GM23248 (cell line): Measurements from ENCODE around the gene MEMO1. TPM values are rescaled to one million over a fixed set of nuclear protein-coding genes. Genes with fewer than 3 reads are reported as not detected.
"Not testable (repeated sequence)": the region's sequence is repeated elsewhere in the genome, so short reads cannot be mapped to it uniquely, and the experiment has no call there.

Experiments
- DNase-seq: peaks from one replicate; pipeline ENCODE4 v3.0.0-alpha.2; 2015
- H2AFZ ChIP-seq: fragments of 200-600 bp; sonication (generic); 2 replicates; pipeline ENCODE4 v1.6.1; 2016; ENCODE audit warnings: antibody characterized with exemption
- H3F3A ChIP-seq: fragments of 200-600 bp; sonication (generic); 2 replicates; pipeline ENCODE4 v1.6.1; 2016; ENCODE audit warnings: mild to moderate bottlenecking, antibody characterized with exemption, mixed run types; ENCODE audit not compliant: insufficient read depth
- H3K27ac ChIP-seq: fragments of 200-600 bp; sonication (generic); 2 replicates; pipeline ENCODE4 v1.5.1; 2016; ENCODE audit warnings: mild to moderate bottlenecking
- H3K27me3 ChIP-seq: fragments of 200-600 bp; sonication (generic); replicated peaks from 2 replicates; pipeline ENCODE4 v1.6.1; 2016; ENCODE audit warnings: mild to moderate bottlenecking; ENCODE audit not compliant: insufficient read depth
- H3K36me3 ChIP-seq: fragments of 200-600 bp; sonication (generic); 2 replicates; pipeline ENCODE4 v1.6.1; 2016; ENCODE audit warnings: low read depth, mild to moderate bottlenecking
- H3K4me1 ChIP-seq: fragments of 200-600 bp; sonication (generic); 2 replicates; pipeline ENCODE4 v1.6.1; 2016; ENCODE audit warnings: mild to moderate bottlenecking; ENCODE audit not compliant: insufficient read depth
- H3K4me2 ChIP-seq: fragments of 200-600 bp; sonication (generic); one replicate; pipeline ENCODE4 v1.6.1; 2016; ENCODE audit warnings: mild to moderate bottlenecking; ENCODE audit not compliant: unreplicated experiment
- H3K4me3 ChIP-seq: fragments of 200-600 bp; sonication (generic); 2 replicates; pipeline ENCODE4 v1.5.1; 2016; ENCODE audit warnings: mild to moderate bottlenecking
- H3K79me2 ChIP-seq: fragments of 200-600 bp; sonication (generic); 2 replicates; pipeline ENCODE4 v1.6.1; 2016; ENCODE audit warnings: mild to moderate bottlenecking; ENCODE audit not compliant: insufficient read depth
- H3K9ac ChIP-seq: fragments of 200-600 bp; sonication (generic); 2 replicates; pipeline ENCODE4 v1.6.1; 2016; ENCODE audit warnings: mild to moderate bottlenecking
- H3K9me2 ChIP-seq: fragments of 200-600 bp; sonication (generic); 2 replicates; pipeline ENCODE4 v1.6.1; 2016; ENCODE audit warnings: mixed run types, mild to moderate bottlenecking, moderate library complexity; ENCODE audit not compliant: insufficient read depth
- H3K9me3 ChIP-seq: fragments of 200-600 bp; sonication (generic); one replicate; pipeline ENCODE4 v1.6.1; 2017; ENCODE audit warnings: low read depth
- H4K20me1 ChIP-seq: fragments of 200-600 bp; sonication (generic); 2 replicates; pipeline ENCODE4 v1.6.0; 2016; ENCODE audit not compliant: insufficient read depth
- EZH2 ChIP-seq: fragments of 200-600 bp; sonication (generic); IDR thresholded peaks from 2 replicates; pipeline ENCODE4 v1.6.1; 2018; ENCODE audit warnings: antibody characterized with exemption, mild to moderate bottlenecking; ENCODE audit not compliant: insufficient read depth, poor library complexity, severe bottlenecking
- EZH2phosphoT487 ChIP-seq: fragments of 200-600 bp; sonication (generic); IDR thresholded peaks from 2 replicates; pipeline ENCODE4 v1.6.1; 2018; ENCODE audit warnings: antibody characterized with exemption, moderate library complexity, mild to moderate bottlenecking, low read depth; ENCODE audit not compliant: insufficient read depth
- WGBS, 2 experiments: methylation state at CpG; one replicate each; pipeline ENCODE4 v1.1.6; 2015 to 2017; ENCODE audit warnings: low lambda C conversion rate in 2 of 2, low coverage in 1 of 2; ENCODE audit errors: missing lambda C conversion rate in 2 of 2; 5-methylcytosine and 5-hydroxymethylcytosine counted together
- in situ Hi-C: fragments of 300-500 bp; cut with MboI; formaldehyde crosslinking; loops from 2 replicates; pipeline ENCODE4 v1.15.0; 2020
- polyA plus RNA-seq: library from polyadenylated mRNA; unstranded; fragments of >200 nt; fragmentation: Nextera tagmentation; extraction: Ambion mirVana; gene quantifications from 2 replicates; pipeline ENCODE4 v1.2.1, GENCODE V29; 2016
- total RNA-seq: library from RNA; depleted of rRNA; stranded (reverse); fragments of >200 nt; shearing (Covaris generic); gene quantifications from 2 replicates; pipeline ENCODE4 v1.2.3, GENCODE V29; 2014

Gene MEMO1
- total and polyA plus RNA-seq, 2 experiments from 2014 or later, result 36.2 to 46.3 TPM

DNA sequence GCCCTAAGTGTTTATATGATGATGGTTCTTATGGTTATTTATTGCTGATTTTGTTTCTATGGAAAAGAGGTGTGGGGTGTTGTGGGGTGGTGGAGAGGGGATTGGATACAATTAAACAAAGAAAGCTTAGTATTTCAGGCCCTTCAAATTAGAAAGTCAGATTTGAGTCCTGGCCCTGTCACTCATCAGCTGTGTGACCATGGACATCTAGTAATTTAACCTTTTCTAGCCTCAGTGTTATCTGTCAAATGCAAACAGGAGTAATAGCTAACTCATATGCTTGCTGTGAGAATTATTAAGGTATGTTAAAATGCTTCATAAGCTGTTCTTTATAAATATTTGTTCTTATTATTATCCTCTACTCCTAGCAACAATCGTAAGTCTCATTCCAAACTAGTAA is 2.1 kb upstream of the MEMO1 start:
- no peak for DNase-seq
- H3K27me3 ChIP-seq, result no peaks in the 10 kb centered on the region
- H3K4me1 ChIP-seq, result peaks cover 16% of the 10 kb centered on the region
- 94 to 96% methylated on average over 1 of the region's 1 CpG for WGBS, 2 experiments
- peaks cover 24% of the 10 kb centered on the region for H3F3A ChIP-seq
- H3K36me3 ChIP-seq, result no peaks in the 10 kb centered on the region
- H3K9me2 ChIP-seq, result no peaks in the 10 kb centered on the region
- no peaks in the 10 kb centered on the region for H3K9me3 ChIP-seq
- H3K9ac ChIP-seq, result no peak overlapping the region
- H4K20me1 ChIP-seq, result no peaks in the 10 kb centered on the region
- no peak overlapping the region for H3K4me3 ChIP-seq
- no peak overlapping the region for H2AFZ ChIP-seq
- peaks cover 17% of the 10 kb centered on the region for H3K79me2 ChIP-seq
- no peak for TF ChIP-seq EZH2phosphoT487
- no peak overlapping the region for H3K27ac ChIP-seq
- H3K4me2 ChIP-seq, result no peak overlapping the region
- in situ Hi-C loops, result no loop called here

DNA sequence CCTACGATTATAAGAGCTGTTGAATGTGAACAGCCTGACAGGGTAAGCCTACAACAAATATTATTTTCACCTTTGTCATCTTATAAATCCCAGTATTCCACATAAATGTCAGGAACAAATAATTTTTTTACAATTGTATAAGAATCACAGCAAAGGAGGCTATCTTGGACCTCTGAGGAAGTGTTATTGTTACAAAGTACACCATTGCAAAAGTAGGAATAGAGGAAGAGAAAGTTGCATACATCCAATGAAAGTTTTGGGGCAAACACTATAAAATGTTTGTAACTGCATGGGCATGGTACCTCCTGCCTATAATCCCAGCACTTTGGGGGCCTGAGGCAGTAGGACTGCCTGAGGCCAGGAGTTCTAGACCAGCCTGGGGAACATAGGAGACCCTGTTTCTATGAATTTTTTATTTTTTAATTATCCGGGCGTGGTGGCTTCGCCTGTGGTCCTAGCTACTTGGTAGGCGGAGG is 715 bp upstream of the MEMO1 start:
- Histone ChIP-seq H3K4me2 (peak overlapping the region; percentile 87), H4K20me1 (no peaks in the 10 kb centered on the region), H3K9me3 (no peaks in the 10 kb centered on the region), H3K27ac (peak overlapping the region; percentile 70), H2AFZ (peak overlapping the region; percentile 94), H3K4me3 (peak overlapping the region; percentile 88), H3K9ac (peak overlapping the region; percentile 79), H3F3A (peaks cover 28% of the 10 kb centered on the region), H3K79me2 (peaks cover 31% of the 10 kb centered on the region), H3K4me1 (peaks cover 23% of the 10 kb centered on the region), H3K9me2 (no peaks in the 10 kb centered on the region), H3K36me3 (no peaks in the 10 kb centered on the region), H3K27me3 (no peaks in the 10 kb centered on the region)
- peak; percentile 21 for DNase-seq
- WGBS, 2 experiments, result 72 to 78% methylated on average over 5 of the region's 5 CpGs
- in situ Hi-C loops, result no loop called here
- TF ChIP-seq EZH2, result no peak
- TF ChIP-seq EZH2phosphoT487, result no peak

DNA sequence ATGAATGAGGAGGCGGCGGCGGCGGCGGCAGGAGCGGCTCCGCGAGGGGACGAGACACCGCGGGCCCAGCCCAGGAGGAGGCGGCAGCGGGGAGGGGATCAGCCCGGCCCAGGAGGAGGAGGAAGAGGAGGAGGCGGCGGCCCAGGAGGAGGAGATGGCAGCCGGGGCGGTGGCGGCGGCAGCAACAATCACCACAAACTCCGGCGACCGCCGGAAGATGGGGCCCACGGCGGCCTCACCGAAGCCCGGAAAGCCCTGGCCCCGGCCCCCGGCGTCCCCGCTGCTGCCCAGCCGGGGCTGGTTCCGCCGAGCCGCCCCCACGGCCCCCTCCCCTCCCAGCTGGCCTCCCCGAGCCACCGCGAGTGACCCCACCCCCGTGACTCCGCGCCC is 533 bp downstream of the MEMO1 start:
- H4K20me1 ChIP-seq, H3K36me3 ChIP-seq, H3K27me3 ChIP-seq, H3K9me3 ChIP-seq, H2AFZ ChIP-seq, H3K4me2 ChIP-seq, in situ Hi-C loops, H3K9me2 ChIP-seq: not testable (repeated sequence)
- Histone ChIP-seq H3K4me1 (peaks cover 23% of the 10 kb centered on the region), H3K9ac (peak overlapping the region; percentile 79), H3K27ac (peak overlapping the region; percentile 70), H3K4me3 (peak overlapping the region; percentile 92), H3F3A (peaks cover 28% of the 10 kb centered on the region), H3K79me2 (peaks cover 43% of the 10 kb centered on the region)
- 0 to 3% methylated on average over 7 to 21 of the region's 43 CpGs for WGBS, 2 experiments
- peak; percentile 63 for DNase-seq

DNA sequence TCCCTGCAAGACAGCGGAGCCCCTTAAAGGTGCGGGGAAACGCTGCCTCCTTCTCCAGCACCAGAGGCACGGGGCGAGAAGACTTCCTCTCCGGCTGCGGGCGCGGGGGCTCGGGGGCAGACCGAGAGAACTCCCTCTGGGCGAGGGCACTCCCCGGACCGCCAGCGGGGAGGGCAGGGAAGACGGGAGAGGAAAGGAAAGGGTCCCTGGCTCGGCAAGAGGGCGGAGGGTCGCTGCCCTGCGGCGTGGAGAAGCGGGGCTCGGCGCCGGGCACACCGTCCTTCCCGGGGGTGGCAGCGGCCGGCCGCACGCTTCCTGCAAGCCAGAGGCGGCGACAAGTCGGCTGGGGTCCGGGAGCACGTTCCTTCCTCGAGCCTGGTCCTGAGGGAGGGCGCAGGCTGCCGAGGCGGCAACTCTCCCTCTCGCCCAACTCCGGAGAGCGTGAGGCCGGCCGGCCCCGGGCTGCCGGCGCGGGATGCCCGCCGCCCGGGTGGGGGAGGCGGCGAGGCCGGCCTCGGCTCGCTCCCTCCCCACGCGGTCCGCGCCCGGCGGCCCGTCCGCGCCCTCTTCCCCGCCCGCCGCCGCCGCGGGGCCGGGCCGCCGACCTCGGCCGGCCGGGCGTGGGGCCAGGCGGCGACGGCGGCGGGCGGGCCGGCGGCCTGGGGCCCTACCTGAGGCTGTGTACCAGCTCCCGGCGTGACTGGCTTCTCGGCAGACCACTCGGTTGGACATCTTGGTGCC is 1.1 kb downstream of the MEMO1 start:
- peaks cover 49% of the 10 kb centered on the region for H3K79me2 ChIP-seq
- peak overlapping the region; percentile 80 for H3K9ac ChIP-seq
- peak; percentile 72 for DNase-seq
- no peaks in the 10 kb centered on the region for H3K9me3 ChIP-seq
- H3K4me3 ChIP-seq, result peak overlapping the region; percentile 92
- no peaks in the 10 kb centered on the region for H3K27me3 ChIP-seq
- WGBS, 2 experiments, result 1 to 2% methylated on average over 39 to 47 of the region's 91 CpGs
- peak overlapping the region; percentile 70 for H3K27ac ChIP-seq
- H2AFZ ChIP-seq, result peak overlapping the region; percentile 68
- H3K4me1 ChIP-seq, result peaks cover 23% of the 10 kb centered on the region
- peaks cover 28% of the 10 kb centered on the region for H3F3A ChIP-seq
- no peak for TF ChIP-seq EZH2phosphoT487
- no peak for TF ChIP-seq EZH2
- in situ Hi-C loops, result no loop called here
- no peaks in the 10 kb centered on the region for H3K36me3 ChIP-seq
- peak overlapping the region; percentile 97 for H3K4me2 ChIP-seq
- H3K9me2 ChIP-seq, result no peaks in the 10 kb centered on the region
- H4K20me1 ChIP-seq, result 0 out of 2 replicates have a peak, but pooled peaks cover 4% of the 10 kb centered on the region
